Pancreas (tissue), 10 donors: ENCODE data around the gene SLF1. TPM values are rescaled to one million over a fixed set of nuclear protein-coding genes. Genes with fewer than 3 reads are reported as not detected.

ENCODE experiments used
- ATAC-seq, 4 donors: fragments of 200-7000 bp; cut with Tn5 transposase; one replicate each; pipeline versions ENCODE4 v1.8.0 to v1.9.1; 2020; ENCODE audit warnings: mild to moderate bottlenecking in 4 of 4, moderate library complexity in 4 of 4
- DNase-seq, 6 donors: peaks; one replicate each; pipeline ENCODE4 v3.0.0-alpha.2; 2020
- FAIRE-seq: peaks from 2 replicates; lab custom pipeline; 2012; peaks lifted over from hg19 to GRCh38; lab: Jason Lieb, UNC
- H3K27ac ChIP-seq, 4 donors: fragments of 200-600 bp; sonication (generic); 1 replicate in 3 of 4; 2 replicates in 1 of 4; pipeline versions ENCODE4 v1.5.0 to v1.8.0; 2020
- H3K27me3 ChIP-seq, 4 donors: fragments of 200-600 bp; one replicate each; pipeline ENCODE4 v1.8.0; 2021
- H3K36me3 ChIP-seq, 3 donors: fragments of 200-600 bp; sonication (generic) in 1 of 3; one replicate each; pipeline versions ENCODE4 v1.5.0 to v1.8.0; 2020 to 2021
- H3K4me1 ChIP-seq, 3 donors: fragments of 200-600 bp; one replicate each; pipeline ENCODE4 v1.8.0; 2021
- H3K4me3 ChIP-seq, 4 donors: fragments of 200-600 bp; sonication (generic) in 2 of 4; one replicate each; pipeline versions ENCODE4 v1.5.0 to v1.8.0; 2020 to 2021
- H3K9me3 ChIP-seq, 4 donors: fragments of 200-600 bp; one replicate each; pipeline ENCODE4 v1.8.0; 2021
- WGBS, 2 donors: extraction: QIAGEN DNeasy Blood & Tissue Kit; methylation state at CpG; one replicate each; pipeline ENCODE4 v1.1.7; 2013; 5-methylcytosine and 5-hydroxymethylcytosine counted together
- intact Hi-C, 3 donors: fragments of 100-400 bp; cut with DNase I; formaldehyde crosslinking; loops; one replicate each; pipeline versions ENCODE4 v1.11.1 to v1.14.2; 2022
- polyA plus RNA-seq, 2 donors: library from polyadenylated mRNA; stranded (reverse); fragments of 200-250 nt; gene quantifications; one replicate each; pipeline ENCODE4 v1.2.3, GENCODE V29; 2013
- total RNA-seq, 6 donors: library from RNA; stranded (reverse); fragmentation: NEBNext Ultra II Directional in 4 of 6; extraction: Animal tissue kit (Norgen Biotek cat#: 25700) in 4 of 6; gene quantifications; one replicate each; pipeline versions ENCODE4 v1.2.1 to v1.2.4, GENCODE V29; 2021 to 2023
- TF ChIP-seq, protein P1 (sequence below), 4 donors: fragments of 200-600 bp; sonication (generic) in 3 of 4; IDR thresholded peaks; one replicate each; pipeline versions ENCODE4 v1.5.0 to v1.8.0; 2021; ENCODE audit warnings: antibody characterized with exemption in 4 of 4
- donor health status: healthy with polysubstance abuse.
- donor health status: DM: no; HTN: no; CAD: no; lungs with moderate emphysema.
- donor health status: DM: no; HTN: no; CAD: no.
- donor health status: control.
- donor health status: control.
- donor health status: Bipolar disorder and iron deficiency.
- donor health status: DM: yes; HTN: yes; CAD: no.
- donor health status: DM: no; HTN: no; CAD: no.
- donor health status: DM: no; HTN: no; CAD: no.
- donor health status: DM: yes; HTN: yes; CAD: no.

Gene SLF1
- total and polyA plus RNA-seq, 8 donors: 1.1 to 3.9 (median 2.1) TPM

GRCh38 chr5:94699562-94699961 lies 81.1 kb downstream of the SLF1 start:
- FAIRE-seq: peak; percentile 23
- intact Hi-C loops: no loop called here
- H3K4me3 ChIP-seq: no peak overlapping the region
- TF ChIP-seq, protein P1, sequence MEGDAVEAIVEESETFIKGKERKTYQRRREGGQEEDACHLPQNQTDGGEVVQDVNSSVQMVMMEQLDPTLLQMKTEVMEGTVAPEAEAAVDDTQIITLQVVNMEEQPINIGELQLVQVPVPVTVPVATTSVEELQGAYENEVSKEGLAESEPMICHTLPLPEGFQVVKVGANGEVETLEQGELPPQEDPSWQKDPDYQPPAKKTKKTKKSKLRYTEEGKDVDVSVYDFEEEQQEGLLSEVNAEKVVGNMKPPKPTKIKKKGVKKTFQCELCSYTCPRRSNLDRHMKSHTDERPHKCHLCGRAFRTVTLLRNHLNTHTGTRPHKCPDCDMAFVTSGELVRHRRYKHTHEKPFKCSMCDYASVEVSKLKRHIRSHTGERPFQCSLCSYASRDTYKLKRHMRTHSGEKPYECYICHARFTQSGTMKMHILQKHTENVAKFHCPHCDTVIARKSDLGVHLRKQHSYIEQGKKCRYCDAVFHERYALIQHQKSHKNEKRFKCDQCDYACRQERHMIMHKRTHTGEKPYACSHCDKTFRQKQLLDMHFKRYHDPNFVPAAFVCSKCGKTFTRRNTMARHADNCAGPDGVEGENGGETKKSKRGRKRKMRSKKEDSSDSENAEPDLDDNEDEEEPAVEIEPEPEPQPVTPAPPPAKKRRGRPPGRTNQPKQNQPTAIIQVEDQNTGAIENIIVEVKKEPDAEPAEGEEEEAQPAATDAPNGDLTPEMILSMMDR (IDR thresholded peaks at IDR 0.05): no peak
- peaks cover 0 to 2% (median 0%) of the 10 kb centered on the region in 3 donors for H3K36me3 ChIP-seq
- peaks cover 0 to 7% (median 7%) of the 10 kb centered on the region in 3 donors for H3K4me1 ChIP-seq
- no peak for ATAC-seq
- 53 to 57% methylated on average over 2 of the region's 2 CpGs for WGBS, 2 donors
- H3K27ac ChIP-seq: no peak overlapping the region
- no peak for DNase-seq
- H3K27me3 ChIP-seq: no peaks in the 10 kb centered on the region
- no peaks in the 10 kb centered on the region for H3K9me3 ChIP-seq

DNA sequence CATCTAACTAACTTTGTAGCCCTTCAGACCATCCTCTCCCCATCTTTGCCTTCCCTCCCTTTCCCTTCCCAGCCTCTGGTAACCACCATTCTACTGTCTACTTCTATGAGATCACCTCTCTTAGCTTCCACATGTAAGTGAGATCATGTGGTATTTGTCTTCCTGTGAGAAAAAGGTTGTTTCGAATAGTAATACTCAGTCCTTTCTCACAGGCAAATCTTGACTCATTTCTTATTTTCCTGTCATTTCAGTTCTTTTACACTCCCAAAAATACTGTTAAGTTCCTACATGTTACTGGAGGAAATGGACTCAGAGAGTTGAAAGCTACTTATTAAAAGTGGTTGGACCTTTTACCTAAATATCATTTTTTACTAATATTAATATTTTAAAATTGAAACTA lies 82.1 kb downstream of the SLF1 start:
- DNase-seq: no peak
- TF ChIP-seq, protein P1 (IDR thresholded peaks at IDR 0.05): no peak
- Histone ChIP-seq H3K27me3 (no peaks in the 10 kb centered on the region), H3K4me3 (no peak overlapping the region), H3K9me3 (no peaks in the 10 kb centered on the region), H3K27ac (no peak overlapping the region), H3K36me3 (peaks cover 0 to 2% (median 0%) of the 10 kb centered on the region in 3 donors), H3K4me1 (peaks cover 2 to 7% (median 7%) of the 10 kb centered on the region in 3 donors)
- intact Hi-C loops: no loop called here
- WGBS, 2 donors: 88 to 89% methylated on average over 1 of the region's 1 CpG
- ATAC-seq: no peak
- no peak for FAIRE-seq

- no peak overlapping the region for H3K4me3 ChIP-seq
- H3K9me3 ChIP-seq: no peaks in the 10 kb centered on the region
- H3K27ac ChIP-seq: no peak overlapping the region
- 97% methylated on average over 1 of the region's 1 CpG for WGBS, 2 donors
- H3K27me3 ChIP-seq: no peaks in the 10 kb centered on the region
- FAIRE-seq (no peak), DNase-seq (no peak), ATAC-seq (no peak)
- peaks cover 0 to under 1% (median 0%) of the 10 kb centered on the region in 3 donors for H3K36me3 ChIP-seq
- intact Hi-C loops: no loop called here
- TF ChIP-seq, protein P1 (IDR thresholded peaks at IDR 0.05): no peak
- H3K4me1 ChIP-seq: peaks cover 2 to 9% (median 9%) of the 10 kb centered on the region in 3 donors
Observed at GRCh38 chr5:94702729-94703128, 84.3 kb downstream of the SLF1 start.

DNA sequence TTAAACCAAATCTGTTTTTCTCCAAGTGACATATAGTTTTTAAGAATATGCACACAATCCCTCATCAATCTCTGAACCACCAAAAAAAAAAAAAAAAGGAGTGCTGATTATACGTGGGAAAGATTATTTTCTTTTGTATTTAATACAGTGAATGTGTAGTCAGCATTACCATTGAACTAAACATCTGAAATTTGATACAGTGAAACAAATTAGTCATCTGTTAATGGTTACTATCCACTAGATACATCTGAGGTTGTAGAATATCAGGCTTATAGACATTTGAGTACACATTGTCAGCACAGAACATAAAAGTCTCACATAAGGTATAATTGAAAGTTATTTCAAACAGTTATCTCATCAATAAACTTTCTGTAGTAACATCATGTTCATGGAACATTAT lies 87.0 kb downstream of the SLF1 start:
- intact Hi-C loops: no loop called here
- H3K27ac ChIP-seq: no peak overlapping the region
- H3K4me3 ChIP-seq: no peak overlapping the region
- DNase-seq (no peak), ATAC-seq (no peak), FAIRE-seq (peak; percentile 13)
- TF ChIP-seq, protein P1 (IDR thresholded peaks at IDR 0.05): no peak
- WGBS, 2 donors: 37 to 50% methylated on average over 1 of the region's 1 CpG
- H3K36me3 ChIP-seq: no peaks in the 10 kb centered on the region
- no peaks in the 10 kb centered on the region for H3K9me3 ChIP-seq
- H3K27me3 ChIP-seq: no peaks in the 10 kb centered on the region
- H3K4me1 ChIP-seq: peaks cover 2 to 5% (median 5%) of the 10 kb centered on the region in 3 donors

DNA sequence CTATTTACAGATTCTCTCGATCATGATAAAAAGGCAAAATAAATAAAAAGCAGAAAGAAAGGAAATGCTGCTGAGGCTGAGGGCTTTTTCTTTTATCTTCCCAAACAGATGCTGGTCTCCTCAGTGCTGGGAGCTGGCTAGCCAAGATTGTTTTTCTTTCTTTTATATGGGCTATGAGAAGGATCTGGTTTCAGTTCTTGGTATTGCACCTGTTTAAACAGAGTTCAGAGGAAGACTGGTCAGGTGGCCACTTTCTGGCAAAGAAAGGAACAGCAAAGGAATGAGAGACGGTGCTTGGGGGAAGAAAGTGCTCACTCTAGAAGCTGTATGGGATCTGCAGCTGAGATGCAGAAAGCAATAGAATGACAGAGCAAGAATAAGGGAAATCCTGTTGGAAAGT lies 88.9 kb downstream of the SLF1 start:
- DNase-seq (peak in 4 of 6 donors; percentile 10 to 64 (median 48)), ATAC-seq (peak; percentile 92 to 98 (median 96)), FAIRE-seq (no peak)
- Histone ChIP-seq H3K27me3 (no peaks in the 10 kb centered on the region), H3K4me3 (no peak overlapping the region), H3K27ac (peak overlapping the region in 2 of 4 donors; percentile 46 to 56), H3K36me3 (no peaks in the 10 kb centered on the region), H3K9me3 (no peaks in the 10 kb centered on the region), H3K4me1 (peaks cover 2 to 5% (median 5%) of the 10 kb centered on the region in 3 donors)
- WGBS, 2 donors: 22 to 33% methylated on average over 2 of the region's 2 CpGs
- intact Hi-C loops: no loop called here
- TF ChIP-seq, protein P1 (IDR thresholded peaks at IDR 0.05): no peak
